ENCODE measurements around the gene CCDC9. TPM values are rescaled to one million over a fixed set of nuclear protein-coding genes. Genes with fewer than 3 reads are reported as not detected.

Gene CCDC9
- total and polyA plus RNA-seq, 2 donors (not counting 1 experiment from before 2014, with no cell fraction given): 7.2 to 8.1 TPM

- Histone ChIP-seq H3K27ac (ENCODE audit: insufficient read depth, low read length) (peak overlapping the region; percentile 97), H3K27me3 (ENCODE audit: control insufficient read depth, insufficient read depth, low read length) (no peaks in the 10 kb centered on the region), H4K20me1 (ENCODE audit: control insufficient read depth, extremely low read depth, insufficient read depth, low read length) (no peaks in the 10 kb centered on the region), H3K36me3 (ENCODE audit: control insufficient read depth, insufficient read depth, low read length) (peaks cover 1% of the 10 kb centered on the region), H3K4me2 (ENCODE audit: extremely low read depth, insufficient read depth, low read length) (peak overlapping the region; percentile 61), H3K9me3 (ENCODE audit: control insufficient read depth, insufficient read depth, low read depth, low read length) (no peaks in the 10 kb centered on the region), H3K9ac (ENCODE audit: insufficient read depth, low read length) (peak overlapping the region; percentile 67), H3K79me2 (ENCODE audit: control insufficient read depth, insufficient read depth, low read length) (peaks cover 23% of the 10 kb centered on the region), H3K4me3 (replicated peaks in 1 of 4; ENCODE audit: control extremely low read depth in 1 of 4, insufficient read depth in 1 of 4, low read depth in 3 of 4, low read length in 4 of 4) (peak overlapping the region; percentile 50 to 99 (median 55)), H2AFZ (ENCODE audit: low read length) (no peak overlapping the region), H3K4me1 (ENCODE audit: control insufficient read depth, extremely low read depth, insufficient read depth, low read length) (peaks cover 26% of the 10 kb centered on the region)
- TF ChIP-seq, protein P1, sequence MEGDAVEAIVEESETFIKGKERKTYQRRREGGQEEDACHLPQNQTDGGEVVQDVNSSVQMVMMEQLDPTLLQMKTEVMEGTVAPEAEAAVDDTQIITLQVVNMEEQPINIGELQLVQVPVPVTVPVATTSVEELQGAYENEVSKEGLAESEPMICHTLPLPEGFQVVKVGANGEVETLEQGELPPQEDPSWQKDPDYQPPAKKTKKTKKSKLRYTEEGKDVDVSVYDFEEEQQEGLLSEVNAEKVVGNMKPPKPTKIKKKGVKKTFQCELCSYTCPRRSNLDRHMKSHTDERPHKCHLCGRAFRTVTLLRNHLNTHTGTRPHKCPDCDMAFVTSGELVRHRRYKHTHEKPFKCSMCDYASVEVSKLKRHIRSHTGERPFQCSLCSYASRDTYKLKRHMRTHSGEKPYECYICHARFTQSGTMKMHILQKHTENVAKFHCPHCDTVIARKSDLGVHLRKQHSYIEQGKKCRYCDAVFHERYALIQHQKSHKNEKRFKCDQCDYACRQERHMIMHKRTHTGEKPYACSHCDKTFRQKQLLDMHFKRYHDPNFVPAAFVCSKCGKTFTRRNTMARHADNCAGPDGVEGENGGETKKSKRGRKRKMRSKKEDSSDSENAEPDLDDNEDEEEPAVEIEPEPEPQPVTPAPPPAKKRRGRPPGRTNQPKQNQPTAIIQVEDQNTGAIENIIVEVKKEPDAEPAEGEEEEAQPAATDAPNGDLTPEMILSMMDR (conservative IDR thresholded peaks at IDR 0.05 in 1 of 2, IDR thresholded peaks at IDR 0.05 in 1 of 2; ENCODE audit: low read depth in 1 of 2, low read length in 2 of 2): no peak
- no peak for TF ChIP-seq EZH2 (IDR thresholded peaks at IDR 0.05; ENCODE audit: low read length, missing control alignments)
- DNase-seq (ENCODE audit: low read depth in 2 of 2): peak; percentile 92 to 97
Measured at GRCh38 chr19:47227352-47228167, 28.8 kb upstream of the CCDC9 start.

- peaks cover 1% of the 10 kb centered on the region for H3K36me3 ChIP-seq (ENCODE audit: control insufficient read depth, insufficient read depth, low read length)
- peak overlapping the region; percentile 94 for H3K4me2 ChIP-seq (ENCODE audit: extremely low read depth, insufficient read depth, low read length)
- peak overlapping the region; percentile 97 for H3K27ac ChIP-seq (ENCODE audit: insufficient read depth, low read length)
- no peaks in the 10 kb centered on the region for H4K20me1 ChIP-seq (ENCODE audit: control insufficient read depth, extremely low read depth, insufficient read depth, low read length)
- H3K4me3 ChIP-seq (replicated peaks in 1 of 4; ENCODE audit: control extremely low read depth in 1 of 4, insufficient read depth in 1 of 4, low read depth in 3 of 4, low read length in 4 of 4): peak overlapping the region; percentile 51 to 99 (median 98)
- peak overlapping the region; percentile 67 for H3K9ac ChIP-seq (ENCODE audit: insufficient read depth, low read length)
- no peaks in the 10 kb centered on the region for H3K27me3 ChIP-seq (ENCODE audit: control insufficient read depth, insufficient read depth, low read length)
- H3K79me2 ChIP-seq (ENCODE audit: control insufficient read depth, insufficient read depth, low read length): peaks cover 23% of the 10 kb centered on the region
- no peak overlapping the region for H2AFZ ChIP-seq (ENCODE audit: low read length)
- no peaks in the 10 kb centered on the region for H3K9me3 ChIP-seq (ENCODE audit: control insufficient read depth, insufficient read depth, low read depth, low read length)
- H3K4me1 ChIP-seq (ENCODE audit: control insufficient read depth, extremely low read depth, insufficient read depth, low read length): peaks cover 27% of the 10 kb centered on the region
- DNase-seq (ENCODE audit: low read depth in 2 of 2): peak in 1 of 2 donors; percentile 11
- TF ChIP-seq, protein P1 (conservative IDR thresholded peaks at IDR 0.05 in 1 of 2, IDR thresholded peaks at IDR 0.05 in 1 of 2; ENCODE audit: low read depth in 1 of 2, low read length in 2 of 2): no peak
- no peak for TF ChIP-seq EZH2 (IDR thresholded peaks at IDR 0.05; ENCODE audit: low read length, missing control alignments)
Measured at GRCh38 chr19:47228168-47228936, 28.0 kb upstream of the CCDC9 start.

Measured in fibroblast of lung (primary cell).